Measurements from ENCODE around the gene CAP1. TPM values are rescaled to one million over a fixed set of nuclear protein-coding genes. Genes with fewer than 3 reads are reported as not detected.

CAP1 gene
- total and polyA plus RNA-seq, 2 donors (not counting 3 experiments of a cell fraction or from before 2014, with no cell fraction given), result 191 to 427 TPM

- ChIA-PET CTCF (interaction anchor here (0.9 to 1.4 kb wide), 3 partner anchors 10 to 31 kb away, joined by 4 to 6 read pairs (median 4); no protein-coding TSS in a partner anchor), POLR2A (no interaction called here)
- Histone ChIP-seq H3K79me2 (ENCODE audit: control insufficient read depth, insufficient read depth, low read length) (no peaks in the 10 kb centered on the region), H3K4me3 (replicated peaks in 1 of 3; ENCODE audit: insufficient read depth in 1 of 3, low read depth in 1 of 3, low read length in 3 of 3) (no peak overlapping the region), H3K4me1 (ENCODE audit: control insufficient read depth, extremely low read depth, insufficient read depth, low read length) (no peaks in the 10 kb centered on the region), H3K9ac (replicated peaks; ENCODE audit: extremely low read depth, insufficient read depth, low read length) (no peak overlapping the region), H3K9me1 (replicated peaks; ENCODE audit: control insufficient read depth, extremely low read depth, insufficient read depth, low read length) (no peaks in the 10 kb centered on the region), H3K9me3 (replicated peaks; ENCODE audit: control insufficient read depth, insufficient read depth, low read length) (no peaks in the 10 kb centered on the region), H3K4me2 (ENCODE audit: insufficient read depth, low read length) (no peak overlapping the region), H3K27me3 (ENCODE audit: control insufficient read depth in 2 of 2, insufficient read depth in 2 of 2, low read length in 2 of 2) (no peaks in the 10 kb centered on the region), H3K27ac (ENCODE audit: insufficient read depth, low read depth, low read length) (no peak overlapping the region), H4K20me1 (replicated peaks; ENCODE audit: control insufficient read depth, extremely low read depth, insufficient read depth, low read length) (no peaks in the 10 kb centered on the region), H3K36me3 (ENCODE audit: control insufficient read depth in 2 of 2, extremely low read depth in 1 of 2, insufficient read depth in 2 of 2, low read length in 2 of 2) (no peaks in the 10 kb centered on the region), H2AFZ (ENCODE audit: low read depth, low read length) (peak overlapping the region; percentile 62)
- intact Hi-C loops (cut with micrococcal nuclease) (no loop called here), dilution Hi-C loops (cut with MboI; ENCODE audit: extremely low pct_ligation_motif_present, low sequenced_read_pairs) (no loop called here)
- FAIRE-seq (no peak), DNase-seq (ENCODE audit: low read depth, low spot score) (peak; percentile 21)
- no TSS peak for BruUV-seq (replicated peaks)
- no peak for TF ChIP-seq FOS (IDR thresholded peaks at IDR 0.05; ENCODE audit: borderline replicate concordance, insufficient read depth, low read length)
- no peak for TF ChIP-seq GATA2 (IDR thresholded peaks at IDR 0.05; ENCODE audit: insufficient read depth, insufficient read length, low read depth, low read length)
- no peak for TF ChIP-seq MYC (IDR thresholded peaks at IDR 0.05; ENCODE audit: low read depth, low read length)
- TF ChIP-seq, protein P1, sequence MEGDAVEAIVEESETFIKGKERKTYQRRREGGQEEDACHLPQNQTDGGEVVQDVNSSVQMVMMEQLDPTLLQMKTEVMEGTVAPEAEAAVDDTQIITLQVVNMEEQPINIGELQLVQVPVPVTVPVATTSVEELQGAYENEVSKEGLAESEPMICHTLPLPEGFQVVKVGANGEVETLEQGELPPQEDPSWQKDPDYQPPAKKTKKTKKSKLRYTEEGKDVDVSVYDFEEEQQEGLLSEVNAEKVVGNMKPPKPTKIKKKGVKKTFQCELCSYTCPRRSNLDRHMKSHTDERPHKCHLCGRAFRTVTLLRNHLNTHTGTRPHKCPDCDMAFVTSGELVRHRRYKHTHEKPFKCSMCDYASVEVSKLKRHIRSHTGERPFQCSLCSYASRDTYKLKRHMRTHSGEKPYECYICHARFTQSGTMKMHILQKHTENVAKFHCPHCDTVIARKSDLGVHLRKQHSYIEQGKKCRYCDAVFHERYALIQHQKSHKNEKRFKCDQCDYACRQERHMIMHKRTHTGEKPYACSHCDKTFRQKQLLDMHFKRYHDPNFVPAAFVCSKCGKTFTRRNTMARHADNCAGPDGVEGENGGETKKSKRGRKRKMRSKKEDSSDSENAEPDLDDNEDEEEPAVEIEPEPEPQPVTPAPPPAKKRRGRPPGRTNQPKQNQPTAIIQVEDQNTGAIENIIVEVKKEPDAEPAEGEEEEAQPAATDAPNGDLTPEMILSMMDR (IDR thresholded peaks at IDR 0.05; ENCODE audit: extremely low read depth in 1 of 2, insufficient read depth in 1 of 2, low read depth in 1 of 2, low read length in 2 of 2), result no peak
- no peak for TF ChIP-seq MAX (IDR thresholded peaks at IDR 0.05; ENCODE audit: insufficient read depth, insufficient read length)
- TF ChIP-seq EZH2 (IDR thresholded peaks at IDR 0.05; ENCODE audit: borderline replicate concordance, low read depth, low read length, severe bottlenecking), result no peak
- no peak for TF ChIP-seq JUN (IDR thresholded peaks at IDR 0.05; ENCODE audit: borderline replicate concordance, insufficient read depth, insufficient read length, low read depth)
- no peak for TF ChIP-seq POLR2A (IDR thresholded peaks at IDR 0.05; ENCODE audit: low read depth, low read length)
- no peak for TF ChIP-seq POLR2AphosphoS5 (IDR thresholded peaks at IDR 0.05; ENCODE audit: insufficient read depth, low read depth, low read length)
Observed at GRCh38 chr1:40001456-40001855, 39.1 kb upstream of the CAP1 start.
